Neural progenitor cell (in vitro differentiated cells): ENCODE results near the gene ACOXL. TPM values are rescaled to one million over a fixed set of nuclear protein-coding genes. Genes with fewer than 3 reads are reported as not detected.
"Not testable (repeated sequence)": the region's sequence is repeated elsewhere in the genome, so short reads cannot be mapped to it uniquely, and the experiment has no call there.

Experiments used
- DNase-seq: peaks from one replicate; pipeline ENCODE4 v3.0.0-alpha.2; 2016; ENCODE audit warnings: low spot score
- H2AFZ ChIP-seq: fragments of 200-600 bp; sonication (generic); replicated peaks from 2 replicates; pipeline ENCODE4 v1.6.1; 2016; ENCODE audit warnings: antibody characterized with exemption
- H3F3A ChIP-seq: fragments of 200-600 bp; sonication (generic); 2 replicates; pipeline ENCODE4 v1.6.1; 2016; ENCODE audit warnings: antibody characterized with exemption, low read depth
- H3K27ac ChIP-seq: fragments of 200-600 bp; sonication (generic); 2 replicates; pipeline ENCODE4 v1.5.1; 2016; ENCODE audit warnings: mild to moderate bottlenecking
- H3K27me3 ChIP-seq: fragments of 200-600 bp; sonication (generic); 2 replicates; pipeline ENCODE4 v1.6.1; 2016; ENCODE audit warnings: mild to moderate bottlenecking, moderate library complexity
- H3K36me3 ChIP-seq: fragments of 200-600 bp; sonication (generic); 2 replicates; pipeline ENCODE4 v1.5.1; 2016
- H3K4me1 ChIP-seq: fragments of 200-600 bp; sonication (generic); 2 replicates; pipeline ENCODE4 v1.6.1; 2016; ENCODE audit warnings: mixed run types
- H3K4me2 ChIP-seq: fragments of 200-600 bp; sonication (generic); 2 replicates; pipeline ENCODE4 v1.6.1; 2016
- H3K4me3 ChIP-seq: fragments of 200-600 bp; sonication (generic); 2 replicates; pipeline ENCODE4 v1.5.1; 2016
- H3K79me2 ChIP-seq: fragments of 200-600 bp; sonication (generic); 2 replicates; pipeline ENCODE4 v1.6.1; 2016; ENCODE audit warnings: low read depth
- H3K9ac ChIP-seq: fragments of 200-600 bp; sonication (generic); 2 replicates; pipeline ENCODE4 v1.6.1; 2016
- H3K9me3 ChIP-seq: fragments of 200-600 bp; sonication (generic); 2 replicates; pipeline ENCODE4 v1.5.1; 2016; ENCODE audit warnings: low read depth
- H4K20me1 ChIP-seq: fragments of 200-600 bp; sonication (generic); 2 replicates; pipeline ENCODE4 v1.6.1; 2016; ENCODE audit warnings: low read depth
- H3K27ac Mint-ChIP-seq: 3 replicates; pipeline ENCODE4 v1.8.0; 2021; ENCODE audit warnings: mixed read lengths
- H3K27me3 Mint-ChIP-seq: 2 replicates; pipeline ENCODE4 v1.8.0; 2022; ENCODE audit warnings: low read depth, mild to moderate bottlenecking, inconsistent platforms, moderate library complexity, mixed read lengths; ENCODE audit not compliant: insufficient read depth
- H3K36me3 Mint-ChIP-seq: 3 replicates; pipeline ENCODE4 v1.8.0; 2021; ENCODE audit warnings: mixed read lengths
- H3K4me1 Mint-ChIP-seq: 3 replicates; pipeline ENCODE4 v1.8.0; 2021; ENCODE audit warnings: mixed read lengths
- H3K4me3 Mint-ChIP-seq: 3 replicates; pipeline ENCODE4 v1.8.0; 2021; ENCODE audit warnings: mild to moderate bottlenecking, moderate library complexity, mixed read lengths
- H3K9me3 Mint-ChIP-seq: 3 replicates; pipeline ENCODE4 v1.8.0; 2020; ENCODE audit warnings: mixed read lengths
- CTCF ChIP-seq: fragments of 200-600 bp; sonication (generic); IDR thresholded peaks from 2 replicates; pipeline ENCODE4 v1.5.1; 2017; ENCODE audit warnings: antibody characterized with exemption, mild to moderate bottlenecking
- EZH2 ChIP-seq: fragments of 200-600 bp; sonication (generic); IDR thresholded peaks from 2 replicates; pipeline ENCODE4 v1.6.1; 2017; ENCODE audit warnings: antibody characterized with exemption, mild to moderate bottlenecking, moderate library complexity
- EZH2phosphoT487 ChIP-seq: fragments of 200-600 bp; sonication (generic); IDR thresholded peaks from 2 replicates; pipeline ENCODE4 v1.6.1; 2017; ENCODE audit warnings: antibody characterized with exemption
- total RNA-seq: library from RNA; depleted of rRNA; stranded (reverse); fragments of >200 nt; gene quantifications from 2 replicates; pipeline ENCODE4 v1.2.3, GENCODE V29; 2015; ENCODE audit warnings: low replicate concordance

The ACOXL gene
- total RNA-seq, 1 donor from 2014 or later = 2.9 TPM

- Histone ChIP-seq H3K36me3 (no peaks in the 10 kb centered on the region), H3K27ac (no peak overlapping the region), H2AFZ (no peak overlapping the region), H3K9me3 (no peaks in the 10 kb centered on the region), H3K79me2 (no peaks in the 10 kb centered on the region), H3F3A (no peaks in the 10 kb centered on the region), H3K4me2 (no peak overlapping the region), H3K9ac (no peak overlapping the region), H3K4me1 (peaks cover 12% of the 10 kb centered on the region), H3K4me3 (no peak overlapping the region), H3K27me3 (no peaks in the 10 kb centered on the region), H4K20me1 (no peaks in the 10 kb centered on the region)
- Mint-ChIP-seq H3K27ac (peak overlapping the region; percentile 24), H3K4me3 (no peak overlapping the region), H3K27me3 (peaks cover 2% of the 10 kb centered on the region), H3K9me3 (peaks cover 2% of the 10 kb centered on the region), H3K4me1 (peaks cover 32% of the 10 kb centered on the region), H3K36me3 (no peaks in the 10 kb centered on the region)
- no peak for TF ChIP-seq EZH2
- no peak for TF ChIP-seq EZH2phosphoT487
- no peak for TF ChIP-seq CTCF
- no peak for DNase-seq
Observed at GRCh38 chr2:111042772-111043771, 310.7 kb downstream of the ACOXL start.

DNA sequence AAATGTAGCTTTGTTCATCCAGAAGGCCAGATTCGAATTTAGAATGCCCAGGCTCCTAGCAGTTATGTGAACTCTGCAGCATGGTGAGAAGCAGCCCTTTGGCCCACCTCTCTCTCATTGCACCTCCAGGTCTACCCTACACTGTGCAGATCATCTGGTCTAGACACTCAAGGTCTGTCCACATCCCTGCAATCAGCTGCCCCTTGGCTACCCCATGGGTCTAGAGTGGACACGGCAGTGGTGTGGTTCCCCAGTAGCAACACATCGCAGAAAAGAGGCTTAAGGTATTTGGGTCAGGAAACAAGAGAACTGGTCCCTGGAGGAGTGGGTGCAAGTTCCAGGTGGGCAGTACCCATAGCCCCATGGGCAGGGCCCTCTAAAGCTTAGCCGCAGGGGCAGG lies 311.7 kb downstream of the ACOXL start:
- Mint-ChIP-seq H3K9me3 (peaks cover 4% of the 10 kb centered on the region), H3K4me3 (no peak overlapping the region), H3K27me3 (peaks cover 5% of the 10 kb centered on the region), H3K4me1 (peaks cover 32% of the 10 kb centered on the region), H3K27ac (no peak overlapping the region), H3K36me3 (no peaks in the 10 kb centered on the region)
- H3K9ac ChIP-seq = no peak overlapping the region
- no peaks in the 10 kb centered on the region for H4K20me1 ChIP-seq
- peaks cover 12% of the 10 kb centered on the region for H3K4me1 ChIP-seq
- H3K4me2 ChIP-seq = no peak overlapping the region
- no peak overlapping the region for H3K4me3 ChIP-seq
- no peaks in the 10 kb centered on the region for H3K79me2 ChIP-seq
- no peak for DNase-seq
- H3F3A ChIP-seq = no peaks in the 10 kb centered on the region
- no peaks in the 10 kb centered on the region for H3K27me3 ChIP-seq
- H3K9me3 ChIP-seq = no peaks in the 10 kb centered on the region
- H2AFZ ChIP-seq = no peak overlapping the region
- TF ChIP-seq EZH2 (no peak), EZH2phosphoT487 (no peak), CTCF (no peak)
- no peaks in the 10 kb centered on the region for H3K36me3 ChIP-seq
- no peak overlapping the region for H3K27ac ChIP-seq

DNA sequence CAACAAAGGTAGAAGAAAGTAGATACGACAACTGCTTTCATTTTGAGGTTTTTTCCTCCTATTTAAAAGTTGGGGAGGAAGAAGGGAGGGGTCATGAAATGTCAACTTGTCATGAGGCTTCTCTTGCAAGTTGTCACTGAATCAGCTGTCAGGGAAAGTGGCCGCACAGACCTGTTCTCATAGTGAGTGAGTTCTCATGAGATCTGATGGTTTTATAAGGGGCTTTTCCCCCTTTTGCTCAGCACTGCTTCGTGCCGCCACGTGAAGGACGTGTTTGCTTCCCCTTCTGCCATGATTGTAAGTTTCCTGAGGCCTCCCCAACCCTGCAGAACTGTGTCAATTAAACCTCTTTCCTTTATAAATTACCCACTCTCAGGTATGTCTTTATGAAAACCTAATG lies 312.9 kb downstream of the ACOXL start:
- not testable (repeated sequence) for H3K4me1 ChIP-seq, H3K4me2 ChIP-seq, H3K36me3 ChIP-seq, H2AFZ ChIP-seq, H3K27ac Mint-ChIP-seq, H3K27me3 ChIP-seq, H3K9me3 Mint-ChIP-seq, H3K4me3 ChIP-seq, H3K36me3 Mint-ChIP-seq, H3K4me3 Mint-ChIP-seq, H3K27ac ChIP-seq, H4K20me1 ChIP-seq, H3K9ac ChIP-seq, H3F3A ChIP-seq, H3K79me2 ChIP-seq, DNase-seq, H3K27me3 Mint-ChIP-seq, H3K9me3 ChIP-seq
- H3K4me1 Mint-ChIP-seq = peaks cover 22% of the 10 kb centered on the region
